ENCODE measurements around the gene RETSAT.
"Not testable (repeated sequence)": the region's sequence is repeated elsewhere in the genome, so short reads cannot be mapped to it uniquely, and the experiment has no call there.

RETSAT gene

GRCh38 chr2:85326406-85327159, 27.7 kb downstream of the RETSAT start:
- H3K27me3 Mint-ChIP-seq (ENCODE audit: low read depth, poor library complexity) = peaks cover 5% of the 10 kb centered on the region
- no peak for TF ChIP-seq CTCF (IDR thresholded peaks at IDR 0.05)
- peaks cover 50% of the 10 kb centered on the region for H3K4me1 Mint-ChIP-seq
- peak overlapping the region; percentile 97 for H3K4me3 Mint-ChIP-seq
- no peaks in the 10 kb centered on the region for H3K9me3 Mint-ChIP-seq
- no peak for DNase-seq
- no peak overlapping the region for H3K27ac Mint-ChIP-seq
- H3K36me3 Mint-ChIP-seq (ENCODE audit: low read depth) = peaks cover 36% of the 10 kb centered on the region

GRCh38 chr2:85325466-85325811, 28.9 kb downstream of the RETSAT start:
- Mint-ChIP-seq H3K27me3 (ENCODE audit: low read depth, poor library complexity) (no peaks in the 10 kb centered on the region), H3K36me3 (ENCODE audit: low read depth) (peaks cover 48% of the 10 kb centered on the region), H3K9me3 (no peaks in the 10 kb centered on the region), H3K4me1 (peaks cover 50% of the 10 kb centered on the region), H3K4me3 (peak overlapping the region; percentile 97), H3K27ac (no peak overlapping the region)
- DNase-seq = no peak
- TF ChIP-seq CTCF (IDR thresholded peaks at IDR 0.05) = no peak

GRCh38 chr2:85324639-85325465, 29.5 kb downstream of the RETSAT start:
- Mint-ChIP-seq H3K27me3 (ENCODE audit: low read depth, poor library complexity) (no peaks in the 10 kb centered on the region), H3K4me1 (peaks cover 50% of the 10 kb centered on the region), H3K36me3 (ENCODE audit: low read depth) (peaks cover 54% of the 10 kb centered on the region), H3K27ac (no peak overlapping the region), H3K4me3 (peak overlapping the region; percentile 97), H3K9me3 (no peaks in the 10 kb centered on the region)
- no peak for DNase-seq
- no peak for TF ChIP-seq CTCF (IDR thresholded peaks at IDR 0.05)

GRCh38 chr2:85323988-85324367, 30.4 kb downstream of the RETSAT start:
- Mint-ChIP-seq H3K36me3 (ENCODE audit: low read depth) (peaks cover 61% of the 10 kb centered on the region), H3K4me1 (peaks cover 45% of the 10 kb centered on the region), H3K4me3 (peak overlapping the region; percentile 5)
- not testable (repeated sequence) for DNase-seq; H3K27me3 Mint-ChIP-seq (ENCODE audit: low read depth, poor library complexity); H3K27ac Mint-ChIP-seq; H3K9me3 Mint-ChIP-seq

- DNase-seq = no peak
- H3K4me1 Mint-ChIP-seq = peaks cover 45% of the 10 kb centered on the region
- no peak for TF ChIP-seq CTCF (IDR thresholded peaks at IDR 0.05)
- H3K36me3 Mint-ChIP-seq (ENCODE audit: low read depth) = peaks cover 67% of the 10 kb centered on the region
- no peak overlapping the region for H3K27ac Mint-ChIP-seq
- H3K9me3 Mint-ChIP-seq = no peaks in the 10 kb centered on the region
- H3K4me3 Mint-ChIP-seq = peak overlapping the region; percentile 5
- no peaks in the 10 kb centered on the region for H3K27me3 Mint-ChIP-seq (ENCODE audit: low read depth, poor library complexity)
Measured at GRCh38 chr2:85323351-85323987, 30.9 kb downstream of the RETSAT start.

- peaks cover 17% of the 10 kb centered on the region for H3K4me1 Mint-ChIP-seq
- no peaks in the 10 kb centered on the region for H3K9me3 Mint-ChIP-seq
- TF ChIP-seq CTCF (IDR thresholded peaks at IDR 0.05) = no peak
- H3K4me3 Mint-ChIP-seq = no peak overlapping the region
- no peak overlapping the region for H3K27ac Mint-ChIP-seq
- DNase-seq = no peak
- peaks cover 77% of the 10 kb centered on the region for H3K36me3 Mint-ChIP-seq (ENCODE audit: low read depth)
- H3K27me3 Mint-ChIP-seq (ENCODE audit: low read depth, poor library complexity) = no peaks in the 10 kb centered on the region
Measured at GRCh38 chr2:85319796-85320195, 34.5 kb downstream of the RETSAT start.

Data from nephron progenitor cell (in vitro differentiated cells).